Peyer's patch (tissue), 4 donors: ENCODE data around the gene ZC3H4.

Experiments
- CTCF ChIP-seq, 6 experiments: fragments of 450-650 bp in 4 of 6; fragments of 200-600 bp in 2 of 6; sonication (generic) in 1 of 6; IDR thresholded peaks; one replicate each; pipeline ENCODE4 v1.5.1; 2017 to 2019; ENCODE audit warnings: antibody characterized with exemption in 6 of 6, mild to moderate bottlenecking in 3 of 6, moderate library complexity in 1 of 6
- POLR2A ChIP-seq, 2 donors: fragments of 450-650 bp; IDR thresholded peaks; one replicate each; pipeline ENCODE4 v1.5.1; 2017; ENCODE audit warnings: antibody characterized with exemption in 2 of 2, mild to moderate bottlenecking in 2 of 2, moderate library complexity in 2 of 2

- TF ChIP-seq POLR2A (IDR thresholded peaks at IDR 0.05) (no peak), CTCF (IDR thresholded peaks at IDR 0.05) (no peak)
These were observed 15.0 kb downstream of the ZC3H4 start for GRCh38 chr19:47098608-47099007.
